B cell (primary cell): ENCODE data around the gene HHATL. TPM values are rescaled to one million over a fixed set of nuclear protein-coding genes. Genes with fewer than 3 reads are reported as not detected.

ENCODE experiments used
- ATAC-seq: fragments of 200-7000 bp; cut with Tn5 transposase; one replicate; pipeline ENCODE4 v1.10.0; 2021; ENCODE audit warnings: low read depth, mild to moderate bottlenecking, moderate number of reproducible peaks, moderate library complexity
- CTCF ChIA-PET: fragments of 350-600 bp; sonication (Branson Sonifier 250); formaldehyde crosslinking; loops from one replicate; lab custom pipeline; 2021; ENCODE audit warnings: antibody characterized with exemption, inconsistent platforms; lab: Charles Lee
- POLR2A ChIA-PET: fragments of 350-600 bp; sonication (Branson Sonifier 250); formaldehyde crosslinking; loops from one replicate; lab custom pipeline; 2021; ENCODE audit warnings: antibody characterized with exemption; lab: Charles Lee
- DNase-seq: peaks from one replicate; pipeline ENCODE4 v3.0.0; 2013
- H2AFZ ChIP-seq: 2 replicates; pipeline ENCODE4 v1.6.1; 2012; ENCODE audit warnings: mild to moderate bottlenecking, low read depth, low read length; ENCODE audit not compliant: insufficient read depth, poor library complexity, severe bottlenecking
- H3K27ac ChIP-seq, 2 donors: 1 replicate in 1 of 2; 2 replicates in 1 of 2; pipeline ENCODE4 v1.5.1; 2012 to 2013; ENCODE audit warnings: low read length in 2 of 2, mild to moderate bottlenecking in 2 of 2, moderate library complexity in 1 of 2
- H3K27me3 ChIP-seq, 4 experiments: fragments of 200-600 bp in 1 of 4; sonication (generic) in 1 of 4; replicated peaks in 1 of 4; 1 replicate in 2 of 4; 2 replicates in 2 of 4; pipeline versions ENCODE4 v1.6.1 to v1.7.0; 2013 to 2016; ENCODE audit warnings: low read length in 3 of 4, mild to moderate bottlenecking in 2 of 4, mixed read lengths in 1 of 4, moderate library complexity in 1 of 4; ENCODE audit not compliant: insufficient read depth in 4 of 4, control insufficient read depth in 3 of 4; ENCODE audit errors: control extremely low read depth in 1 of 4
- H3K36me3 ChIP-seq, 2 experiments: replicated peaks in 1 of 2; 1 replicate in 1 of 2; 2 replicates in 1 of 2; pipeline versions ENCODE4 v1.6.1 to v1.7.1; 2013; ENCODE audit warnings: low read length in 1 of 2; ENCODE audit not compliant: insufficient read depth in 2 of 2, control insufficient read depth in 1 of 2; ENCODE audit errors: control extremely low read depth in 1 of 2, extremely low read depth in 1 of 2
- H3K4me1 ChIP-seq, 2 donors: fragments of 200-600 bp in 1 of 2; sonication (generic) in 1 of 2; 1 replicate in 1 of 2; 2 replicates in 1 of 2; pipeline versions ENCODE4 v1.5.1 to v1.6.1; 2013 to 2017; ENCODE audit warnings: low read length in 2 of 2; ENCODE audit not compliant: control insufficient read depth in 2 of 2, insufficient read depth in 2 of 2
- H3K4me2 ChIP-seq: replicated peaks from 2 replicates; pipeline ENCODE3; 2012; ENCODE audit warnings: mild to moderate bottlenecking, low read depth, low read length; ENCODE audit not compliant: poor library complexity, severe bottlenecking
- H3K4me3 ChIP-seq, 5 experiments: fragments of 200-600 bp in 1 of 5; sonication (generic) in 1 of 5; 1 replicate in 3 of 5; 2 replicates in 2 of 5; pipeline versions ENCODE4 v1.5.1 to v1.7.0; 2011 to 2016; ENCODE audit warnings: low read length in 4 of 5, mild to moderate bottlenecking in 4 of 5, low read depth in 2 of 5, control low read depth in 1 of 5, moderate library complexity in 1 of 5; ENCODE audit not compliant: insufficient read depth in 1 of 5; ENCODE audit errors: control extremely low read depth in 1 of 5, extremely low read depth in 1 of 5
- H3K79me2 ChIP-seq: fragments of 200-600 bp; sonication (generic); one replicate; pipeline ENCODE4 v1.6.0; 2016; ENCODE audit warnings: low read length; ENCODE audit not compliant: control insufficient read depth, insufficient read depth
- H3K9ac ChIP-seq: fragments of 200-600 bp; sonication (generic); 2 replicates; pipeline ENCODE4 v1.6.1; 2017; ENCODE audit warnings: mild to moderate bottlenecking, low read length, moderate library complexity
- H3K9me3 ChIP-seq, 3 donors: one replicate each; pipeline versions ENCODE4 v1.6.1 to v1.7.1; 2013; ENCODE audit warnings: low read length in 2 of 3; ENCODE audit not compliant: control insufficient read depth in 2 of 3, insufficient read depth in 1 of 3; ENCODE audit errors: control extremely low read depth in 1 of 3
- H4K20me1 ChIP-seq: 2 replicates; pipeline ENCODE4 v1.6.0; 2012; ENCODE audit warnings: mild to moderate bottlenecking, low read length; ENCODE audit not compliant: insufficient read depth, control insufficient read depth, poor library complexity, severe bottlenecking
- H3K27ac Mint-ChIP-seq: one replicate; pipeline ENCODE4 v1.8.0; 2021; ENCODE audit warnings: mixed read lengths
- H3K27me3 Mint-ChIP-seq: one replicate; pipeline ENCODE4 v1.8.0; 2021; ENCODE audit warnings: mixed read lengths
- H3K4me1 Mint-ChIP-seq: one replicate; pipeline ENCODE4 v1.8.0; 2021; ENCODE audit warnings: mixed read lengths
- H3K4me3 Mint-ChIP-seq: one replicate; pipeline ENCODE4 v1.8.0; 2021; ENCODE audit warnings: mixed read lengths
- H3K9me3 Mint-ChIP-seq: one replicate; pipeline ENCODE4 v1.8.0; 2022; ENCODE audit warnings: mixed read lengths; ENCODE audit not compliant: insufficient read depth
- EZH2 ChIP-seq: IDR thresholded peaks from 2 replicates; pipeline ENCODE4 v1.6.1; 2012; ENCODE audit warnings: borderline replicate concordance, low read depth, mild to moderate bottlenecking, moderate library complexity, low read length; ENCODE audit not compliant: insufficient read depth, poor library complexity, severe bottlenecking
- WGBS: methylation state at CpG from one replicate; pipeline ENCODE4 v1.1.5; 2013; ENCODE audit warnings: missing lambda C conversion rate; ENCODE audit not compliant: insufficient coverage; 5-methylcytosine and 5-hydroxymethylcytosine counted together
- intact Hi-C: fragments of 100-400 bp; cut with micrococcal nuclease; formaldehyde crosslinking; loops from one replicate; pipeline ENCODE4 v1.10.0; 2022
- polyA plus RNA-seq: library from polyadenylated mRNA; depleted of rRNA; stranded (reverse); fragments of >200 nt; gene quantifications from 2 replicates; pipeline ENCODE4 v1.2.3, GENCODE V29; 2012
- total RNA-seq, 2 donors: library from RNA; stranded (reverse); fragments of 120-200 nt in 1 of 2; gene quantifications; 1 replicate in 1 of 2; 2 replicates in 1 of 2; pipeline versions ENCODE4 v1.2.3 to v1.2.4, GENCODE V29; 2013 to 2022
- TF ChIP-seq, protein P1 (sequence below): fragments of 200-600 bp; IDR thresholded peaks from one replicate; pipeline ENCODE4 v1.8.0; 2022; ENCODE audit warnings: antibody characterized with exemption, mild to moderate bottlenecking

HHATL gene
- total and polyA plus RNA-seq, 2 donors (not counting 1 experiment from before 2014, with no cell fraction given): not detected

- Histone ChIP-seq H4K20me1 (no peaks in the 10 kb centered on the region), H3K9ac (no peak overlapping the region), H3K4me2 (no peak overlapping the region), H3K36me3 (no peaks in the 10 kb centered on the region), H3K4me1 (peaks cover 3 to 6% of the 10 kb centered on the region in 2 donors), H3K9me3 (no peaks in the 10 kb centered on the region), H3K4me3 (no peak overlapping the region), H2AFZ (no peak overlapping the region), H3K27me3 (no peaks in the 10 kb centered on the region), H3K79me2 (no peaks in the 10 kb centered on the region), H3K27ac (no peak overlapping the region)
- Mint-ChIP-seq H3K4me1 (peaks cover 15% of the 10 kb centered on the region), H3K9me3 (no peaks in the 10 kb centered on the region), H3K4me3 (no peak overlapping the region), H3K27ac (no peak overlapping the region), H3K27me3 (no peaks in the 10 kb centered on the region)
- intact Hi-C loops: no loop called here
- CTCF ChIA-PET: interaction anchor here (3.4 kb wide), 1 partner anchor 9 kb away, joined by 13 read pairs; no protein-coding TSS in a partner anchor
- DNase-seq: no peak
- 94% methylated on average over 12 of the region's 12 CpGs for WGBS
- TF ChIP-seq, protein P1, sequence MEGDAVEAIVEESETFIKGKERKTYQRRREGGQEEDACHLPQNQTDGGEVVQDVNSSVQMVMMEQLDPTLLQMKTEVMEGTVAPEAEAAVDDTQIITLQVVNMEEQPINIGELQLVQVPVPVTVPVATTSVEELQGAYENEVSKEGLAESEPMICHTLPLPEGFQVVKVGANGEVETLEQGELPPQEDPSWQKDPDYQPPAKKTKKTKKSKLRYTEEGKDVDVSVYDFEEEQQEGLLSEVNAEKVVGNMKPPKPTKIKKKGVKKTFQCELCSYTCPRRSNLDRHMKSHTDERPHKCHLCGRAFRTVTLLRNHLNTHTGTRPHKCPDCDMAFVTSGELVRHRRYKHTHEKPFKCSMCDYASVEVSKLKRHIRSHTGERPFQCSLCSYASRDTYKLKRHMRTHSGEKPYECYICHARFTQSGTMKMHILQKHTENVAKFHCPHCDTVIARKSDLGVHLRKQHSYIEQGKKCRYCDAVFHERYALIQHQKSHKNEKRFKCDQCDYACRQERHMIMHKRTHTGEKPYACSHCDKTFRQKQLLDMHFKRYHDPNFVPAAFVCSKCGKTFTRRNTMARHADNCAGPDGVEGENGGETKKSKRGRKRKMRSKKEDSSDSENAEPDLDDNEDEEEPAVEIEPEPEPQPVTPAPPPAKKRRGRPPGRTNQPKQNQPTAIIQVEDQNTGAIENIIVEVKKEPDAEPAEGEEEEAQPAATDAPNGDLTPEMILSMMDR: no peak
- no peak for TF ChIP-seq EZH2
- ATAC-seq: no peak
- POLR2A ChIA-PET: no interaction called here
These were observed 33.0 kb upstream of the HHATL start for GRCh38 chr3:42735615-42736014.

DNA sequence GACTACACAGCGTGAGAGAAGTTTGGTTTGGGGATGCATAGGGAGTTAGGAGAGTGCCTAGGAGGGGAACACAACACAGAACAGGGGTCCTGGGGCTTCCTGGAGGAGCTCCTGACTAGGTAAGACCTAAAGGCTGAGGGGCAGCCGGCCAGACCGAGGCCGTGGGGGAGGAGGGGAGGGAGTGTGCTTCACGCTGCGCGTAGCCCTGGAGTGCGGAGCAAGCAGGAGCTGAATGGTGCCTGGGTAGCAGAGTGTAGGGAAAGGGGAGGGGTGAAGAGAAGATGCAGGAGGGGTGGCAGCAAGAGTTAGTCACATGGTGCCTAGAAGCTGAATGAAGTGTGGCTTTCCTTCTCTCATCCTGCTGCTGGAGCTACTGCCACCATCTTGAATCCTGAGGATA, 32.4 kb upstream of the HHATL start:
- ChIA-PET POLR2A (no interaction called here), CTCF (interaction anchor here (3.4 kb wide), 1 partner anchor 10 kb away, joined by 13 read pairs; no protein-coding TSS in a partner anchor)
- no peaks in the 10 kb centered on the region for H3K79me2 ChIP-seq
- intact Hi-C loops: no loop called here
- H3K4me1 ChIP-seq: peaks cover 3 to 6% of the 10 kb centered on the region in 2 donors
- TF ChIP-seq EZH2: no peak
- H3K27ac Mint-ChIP-seq: no peak overlapping the region
- no peaks in the 10 kb centered on the region for H3K27me3 ChIP-seq
- no peak overlapping the region for H3K4me2 ChIP-seq
- H3K9me3 ChIP-seq: no peaks in the 10 kb centered on the region
- no peaks in the 10 kb centered on the region for H3K36me3 ChIP-seq
- no peak overlapping the region for H2AFZ ChIP-seq
- ATAC-seq (no peak), DNase-seq (no peak)
- H3K9ac ChIP-seq: no peak overlapping the region
- no peak overlapping the region for H3K27ac ChIP-seq
- H3K4me3 ChIP-seq: no peak overlapping the region
- no peak overlapping the region for H3K4me3 Mint-ChIP-seq
- H3K9me3 Mint-ChIP-seq: no peaks in the 10 kb centered on the region
- H3K4me1 Mint-ChIP-seq: peaks cover 14% of the 10 kb centered on the region
- 93% methylated on average over 8 of the region's 8 CpGs for WGBS
- H4K20me1 ChIP-seq: no peaks in the 10 kb centered on the region
- H3K27me3 Mint-ChIP-seq: no peaks in the 10 kb centered on the region
